AG04450 (cell line): Measurements from ENCODE around the gene TBCC. TPM values are rescaled to one million over a fixed set of nuclear protein-coding genes. Genes with fewer than 3 reads are reported as not detected.

Experiments used
- CTCF ChIA-PET: fragments of 300-600, 350-600 bp; formaldehyde crosslinking; extraction: SDS; loops from one replicate; lab custom pipeline; 2022; ENCODE audit warnings: antibody characterized with exemption, inconsistent platforms; lab: Charles Lee
- POLR2A ChIA-PET: fragments of 350-600 bp; formaldehyde crosslinking; extraction: SDS; loops from one replicate; lab custom pipeline; 2021; ENCODE audit warnings: antibody characterized with exemption, inconsistent platforms; lab: Yijun Ruan, JAX
- DNase-seq: peaks from one replicate; pipeline ENCODE4 v3.0.0-alpha.2; 2011; ENCODE audit warnings: low read depth, low spot score
- H3K27ac ChIP-seq: one replicate; pipeline ENCODE4 v1.5.1; 2012; ENCODE audit warnings: low read depth, low read length, control low read depth
- H3K27me3 ChIP-seq: one replicate; pipeline ENCODE4 v1.6.0; 2012; ENCODE audit warnings: low read length; ENCODE audit not compliant: control insufficient read depth, insufficient read depth
- H3K4me3 ChIP-seq: 2 replicates; pipeline ENCODE4 v1.5.1; 2011; ENCODE audit warnings: mild to moderate bottlenecking, low read depth, low read length, control low read depth
- H3K9me3 ChIP-seq: 2 replicates; pipeline ENCODE4 v1.5.1; 2012; ENCODE audit warnings: low read length; ENCODE audit not compliant: control insufficient read depth, insufficient read depth
- CTCF ChIP-seq: IDR thresholded peaks from 2 replicates; pipeline ENCODE4 v1.5.1; 2011; ENCODE audit warnings: low read depth, low read length, control low read depth, inconsistent platforms
- polyA plus RNA-seq: library from polyadenylated mRNA; depleted of rRNA; stranded (reverse); fragments of >200 nt; gene quantifications from 2 replicates; pipeline ENCODE4 v1.2.3, GENCODE V29; 2011; rRNA removed

TBCC gene
- polyA plus RNA-seq, 1 experiment: 19.6 TPM

- H3K4me3 ChIP-seq: no peak overlapping the region
- TF ChIP-seq CTCF: no peak
- POLR2A ChIA-PET: no interaction called here
- DNase-seq: no peak
- CTCF ChIA-PET: interaction anchor here (0.7 kb wide), 1 partner anchor 29 kb away, joined by 3 read pairs; no protein-coding TSS in a partner anchor
- no peaks in the 10 kb centered on the region for H3K27me3 ChIP-seq
- no peak overlapping the region for H3K27ac ChIP-seq
- H3K9me3 ChIP-seq: no peaks in the 10 kb centered on the region
These were observed 48.6 kb downstream of the TBCC start for GRCh38 chr6:42697268-42697655.

GRCh38 chr6:42696526-42697267, 49.2 kb downstream of the TBCC start:
- CTCF ChIA-PET: interaction anchor here (0.7 to 1.4 kb wide), 4 partner anchors 29 to 204 kb away, joined by 3 to 4 read pairs (median 3); no protein-coding TSS in a partner anchor
- no peak for DNase-seq
- no peak for TF ChIP-seq CTCF
- Histone ChIP-seq H3K27me3 (no peaks in the 10 kb centered on the region), H3K4me3 (no peak overlapping the region), H3K27ac (no peak overlapping the region), H3K9me3 (no peaks in the 10 kb centered on the region)
- POLR2A ChIA-PET: no interaction called here

GRCh38 chr6:42694586-42694985, 51.3 kb downstream of the TBCC start:
- POLR2A ChIA-PET: no interaction called here
- no peak for DNase-seq
- CTCF ChIA-PET: interaction anchor here (8.1 kb wide), 1 partner anchor 32 kb away, joined by 57 read pairs; no protein-coding TSS in a partner anchor
- no peak overlapping the region for H3K27ac ChIP-seq
- H3K27me3 ChIP-seq: no peaks in the 10 kb centered on the region
- no peak for TF ChIP-seq CTCF
- no peaks in the 10 kb centered on the region for H3K9me3 ChIP-seq
- H3K4me3 ChIP-seq: no peak overlapping the region

Other genes with a start within 250 kb of the TBCC start
- gene UBR2, start 182.1 kb downstream of the TBCC start, polyA plus RNA-seq: 18.5 and 25.3 TPM in 2 replicates
- gene PRPH2, start 23.5 kb downstream of the TBCC start, polyA plus RNA-seq: 0.86 and 0.97 TPM in 2 replicates
- 5.8 and 7.0 TPM in 2 replicates for gene BICRAL, start 35.9 kb upstream of the TBCC start, polyA plus RNA-seq
- 45.0 and 48.5 TPM in 2 replicates for gene RPL7L1, start 133.5 kb upstream of the TBCC start, polyA plus RNA-seq
- gene PTCRA, start 169.9 kb upstream of the TBCC start, polyA plus RNA-seq: not detected in 2 replicates
- 38.4 and 39.2 TPM in 2 replicates for gene CNPY3, start 183.4 kb upstream of the TBCC start, polyA plus RNA-seq
- gene GNMT, start 214.7 kb upstream of the TBCC start, polyA plus RNA-seq: 0.07 TPM in 1 of 2 replicates, not detected in the other
- 6.8 and 7.4 TPM in 2 replicates for gene PEX6, start 233.1 kb upstream of the TBCC start, polyA plus RNA-seq
- 59.5 and 61.5 TPM in 2 replicates for gene PPP2R5D, start 238.5 kb upstream of the TBCC start, polyA plus RNA-seq